Calu3 (cell line): ENCODE data around the gene CRP. TPM values are rescaled to one million over a fixed set of nuclear protein-coding genes. Genes with fewer than 3 reads are reported as not detected.

ENCODE experiments used
- BruUV-seq: library from RNA; stranded (reverse); fragments of 400-500 nt; replicated peaks from 2 replicates; lab custom pipeline; 2021; lab: Mats Ljungman, UMichigan
- CTCF ChIA-PET: fragments of 300-600 bp; sonication (Branson Sonifier 250); formaldehyde crosslinking; loops from one replicate; lab custom pipeline; 2022; ENCODE audit warnings: antibody characterized with exemption; lab: Charles Lee
- DNase-seq: peaks from one replicate; pipeline ENCODE4 v3.0.0; 2022
- H3K27ac Mint-ChIP-seq: one replicate; pipeline ENCODE4 v1.8.0; 2022; ENCODE audit warnings: mixed read lengths; ENCODE audit not compliant: unreplicated experiment
- H3K27me3 Mint-ChIP-seq: one replicate; pipeline ENCODE4 v1.8.0; 2022; ENCODE audit warnings: mixed read lengths; ENCODE audit not compliant: unreplicated experiment
- H3K36me3 Mint-ChIP-seq: one replicate; pipeline ENCODE4 v1.8.0; 2022; ENCODE audit warnings: mild to moderate bottlenecking, moderate library complexity, mixed read lengths; ENCODE audit not compliant: insufficient read depth, unreplicated experiment
- H3K4me1 Mint-ChIP-seq: one replicate; pipeline ENCODE4 v1.8.0; 2022; ENCODE audit warnings: mild to moderate bottlenecking, low read depth, mixed read lengths; ENCODE audit not compliant: unreplicated experiment
- H3K4me3 Mint-ChIP-seq: one replicate; pipeline ENCODE4 v1.8.0; 2022; ENCODE audit warnings: mild to moderate bottlenecking, low read depth, moderate library complexity, mixed read lengths; ENCODE audit not compliant: unreplicated experiment
- H3K9me3 Mint-ChIP-seq: one replicate; pipeline ENCODE4 v1.8.0; 2022; ENCODE audit warnings: low read depth, mixed read lengths; ENCODE audit not compliant: unreplicated experiment
- intact Hi-C: fragments of 100-400 bp; cut with micrococcal nuclease; formaldehyde crosslinking; loops from one replicate; pipeline ENCODE4 v1.10.0; 2022; ENCODE audit not compliant: unreplicated experiment
- total RNA-seq: library from RNA; stranded (reverse); gene quantifications from 2 replicates; pipeline ENCODE4 v1.2.3, GENCODE V29; 2022
- TF ChIP-seq, protein P1 (sequence below): fragments of 200-600 bp; IDR thresholded peaks from one replicate; pipeline ENCODE4 v1.8.0; 2022; ENCODE audit warnings: antibody characterized with exemption; ENCODE audit not compliant: unreplicated experiment

CRP gene
- total RNA-seq, 1 experiment from 2014 or later: 0.80 TPM

DNA sequence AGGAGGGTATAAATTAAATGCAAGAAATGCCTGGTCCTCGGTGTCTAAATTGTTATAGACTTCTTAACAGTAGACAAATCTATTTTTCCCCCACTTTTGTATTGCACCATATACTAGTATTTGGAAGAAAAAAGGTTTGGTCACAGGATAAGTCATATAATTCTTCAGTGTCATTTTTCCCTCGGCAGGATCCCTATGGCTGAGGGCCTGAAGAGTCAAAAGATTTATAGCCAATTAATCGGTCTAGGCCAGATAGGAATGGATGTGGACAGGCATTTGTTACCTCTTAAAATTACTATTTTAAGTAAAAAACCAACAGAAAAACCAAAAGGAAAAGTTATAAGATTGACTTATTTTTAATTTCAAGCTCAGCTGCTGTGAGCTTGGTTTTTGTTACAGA is 45.6 kb downstream of the CRP start:
- Mint-ChIP-seq H3K27me3 (no peaks in the 10 kb centered on the region), H3K4me1 (no peaks in the 10 kb centered on the region), H3K4me3 (no peak overlapping the region), H3K27ac (no peak overlapping the region), H3K9me3 (no peaks in the 10 kb centered on the region), H3K36me3 (no peaks in the 10 kb centered on the region)
- no peak for DNase-seq
- BruUV-seq: no TSS peak
- CTCF ChIA-PET: interaction anchor here (0.6 kb wide), 1 partner anchor 17 kb away, joined by 3 read pairs; no protein-coding TSS in a partner anchor
- intact Hi-C loops: no loop called here
- TF ChIP-seq, protein P1, sequence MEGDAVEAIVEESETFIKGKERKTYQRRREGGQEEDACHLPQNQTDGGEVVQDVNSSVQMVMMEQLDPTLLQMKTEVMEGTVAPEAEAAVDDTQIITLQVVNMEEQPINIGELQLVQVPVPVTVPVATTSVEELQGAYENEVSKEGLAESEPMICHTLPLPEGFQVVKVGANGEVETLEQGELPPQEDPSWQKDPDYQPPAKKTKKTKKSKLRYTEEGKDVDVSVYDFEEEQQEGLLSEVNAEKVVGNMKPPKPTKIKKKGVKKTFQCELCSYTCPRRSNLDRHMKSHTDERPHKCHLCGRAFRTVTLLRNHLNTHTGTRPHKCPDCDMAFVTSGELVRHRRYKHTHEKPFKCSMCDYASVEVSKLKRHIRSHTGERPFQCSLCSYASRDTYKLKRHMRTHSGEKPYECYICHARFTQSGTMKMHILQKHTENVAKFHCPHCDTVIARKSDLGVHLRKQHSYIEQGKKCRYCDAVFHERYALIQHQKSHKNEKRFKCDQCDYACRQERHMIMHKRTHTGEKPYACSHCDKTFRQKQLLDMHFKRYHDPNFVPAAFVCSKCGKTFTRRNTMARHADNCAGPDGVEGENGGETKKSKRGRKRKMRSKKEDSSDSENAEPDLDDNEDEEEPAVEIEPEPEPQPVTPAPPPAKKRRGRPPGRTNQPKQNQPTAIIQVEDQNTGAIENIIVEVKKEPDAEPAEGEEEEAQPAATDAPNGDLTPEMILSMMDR: no peak

DNA sequence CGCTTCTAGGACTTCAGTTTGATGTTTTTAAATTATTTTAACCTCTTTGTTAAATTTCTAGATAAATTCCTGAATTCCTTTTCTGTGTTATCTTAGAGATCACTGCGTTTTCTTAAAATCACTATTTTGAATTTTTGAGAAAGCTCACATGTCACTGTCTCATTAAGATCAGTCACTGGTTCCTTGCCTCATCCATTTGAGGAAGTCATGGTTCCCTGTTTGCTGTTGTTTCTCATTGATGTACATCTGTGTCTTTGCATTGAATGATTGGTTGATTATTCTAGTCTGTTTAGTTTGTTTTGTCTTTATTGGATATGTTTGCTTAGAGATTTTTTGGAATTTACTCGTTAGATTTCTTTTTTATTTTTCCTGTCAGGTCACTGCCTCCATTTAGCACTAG is 50.1 kb downstream of the CRP start:
- CTCF ChIA-PET: no interaction called here
- intact Hi-C loops: no loop called here
- H3K36me3 Mint-ChIP-seq: no peaks in the 10 kb centered on the region

DNA sequence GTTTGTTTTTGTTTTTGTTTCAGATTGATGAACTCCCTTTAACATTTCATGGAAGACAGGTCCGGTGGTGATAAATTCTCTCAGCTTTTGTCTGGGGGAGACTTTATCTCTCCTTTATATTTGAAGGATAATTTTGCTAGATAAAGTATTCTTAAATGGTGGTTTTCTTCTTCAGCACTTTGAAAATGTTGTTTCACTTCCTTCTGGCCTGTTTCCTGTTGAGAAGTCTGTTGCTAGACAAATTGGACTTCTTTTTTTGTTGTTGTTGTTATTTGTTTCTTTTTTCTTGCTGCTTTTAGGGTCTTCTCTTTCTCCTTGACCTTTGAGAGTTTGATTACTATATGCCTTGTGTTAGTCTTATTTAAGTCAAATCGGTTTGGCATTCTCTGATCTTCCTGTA is 50.8 kb downstream of the CRP start:
- Mint-ChIP-seq H3K27me3 (no peaks in the 10 kb centered on the region), H3K9me3 (no peaks in the 10 kb centered on the region), H3K4me1 (no peaks in the 10 kb centered on the region), H3K27ac (no peak overlapping the region), H3K36me3 (no peaks in the 10 kb centered on the region), H3K4me3 (no peak overlapping the region)
- TF ChIP-seq, protein P1: no peak
- DNase-seq: no peak
- intact Hi-C loops: no loop called here
- BruUV-seq: no TSS peak
- CTCF ChIA-PET: no interaction called here

More for the DNA sequence above, 50.1 kb downstream of the CRP start:
- Mint-ChIP-seq H3K4me3 (no peak overlapping the region), H3K27ac (no peak overlapping the region), H3K4me1 (no peaks in the 10 kb centered on the region), H3K9me3 (no peaks in the 10 kb centered on the region), H3K27me3 (no peaks in the 10 kb centered on the region)
- BruUV-seq: no TSS peak
- TF ChIP-seq, protein P1: no peak
- DNase-seq: no peak

Other genes starting within 250 kb of the CRP start
- gene OR10J5, start 178.6 kb downstream of the CRP start, total RNA-seq: not detected in 2 replicates
- 0.66 TPM in 1 of 2 replicates, not detected in the other for gene APCS, start 126.8 kb downstream of the CRP start, total RNA-seq
- gene DUSP23, start 66.4 kb upstream of the CRP start, total RNA-seq: 5.7 and 10.6 TPM in 2 replicates
- gene FCRL6, start 87.8 kb upstream of the CRP start, total RNA-seq: not detected in 2 replicates
- gene SLAMF8, start 112.3 kb upstream of the CRP start, total RNA-seq: not detected in 2 replicates
- not detected in 2 replicates for gene VSIG8, start 148.1 kb upstream of the CRP start, total RNA-seq
- 1.6 and 1.8 TPM in 2 replicates for gene CFAP45, start 185.6 kb upstream of the CRP start, total RNA-seq
- gene TAGLN2, start 210.9 kb upstream of the CRP start, total RNA-seq: 612 and 708 TPM in 2 replicates
- gene IGSF9, start 231.0 kb upstream of the CRP start, total RNA-seq: 7.5 and 7.6 TPM in 2 replicates
- not detected in 2 replicates for gene SLAMF9, start 239.6 kb upstream of the CRP start, total RNA-seq